GM12801 (cell line): ENCODE measurements around the gene SSPN.

Experiments
- TF ChIP-seq, protein P1 (sequence below): IDR thresholded peaks from one replicate; pipeline ENCODE4 v1.5.1; 2011; ENCODE audit warnings: control low read depth; ENCODE audit not compliant: insufficient read length; ENCODE audit errors: extremely low read depth

The SSPN gene

DNA sequence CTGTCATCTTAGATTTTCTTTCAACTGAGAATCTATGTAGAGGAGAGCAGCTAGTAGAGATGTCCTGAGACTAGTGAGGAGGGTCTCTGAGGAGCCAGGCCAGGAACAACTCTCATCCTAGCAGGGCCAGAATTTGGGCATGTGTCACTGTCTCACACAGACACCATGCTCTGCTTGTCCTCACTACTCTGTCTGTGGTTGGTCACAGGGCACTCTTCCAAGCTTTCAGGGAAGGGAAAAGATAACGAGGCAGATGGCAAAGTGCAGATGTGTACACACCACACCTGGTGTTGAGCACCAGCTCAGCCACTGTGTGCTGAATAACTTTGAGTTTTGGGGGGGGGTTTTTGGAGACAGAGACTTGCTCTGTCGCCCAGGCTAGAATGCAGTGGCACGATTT, 2.5 kb downstream of the SSPN start:
- TF ChIP-seq, protein P1, sequence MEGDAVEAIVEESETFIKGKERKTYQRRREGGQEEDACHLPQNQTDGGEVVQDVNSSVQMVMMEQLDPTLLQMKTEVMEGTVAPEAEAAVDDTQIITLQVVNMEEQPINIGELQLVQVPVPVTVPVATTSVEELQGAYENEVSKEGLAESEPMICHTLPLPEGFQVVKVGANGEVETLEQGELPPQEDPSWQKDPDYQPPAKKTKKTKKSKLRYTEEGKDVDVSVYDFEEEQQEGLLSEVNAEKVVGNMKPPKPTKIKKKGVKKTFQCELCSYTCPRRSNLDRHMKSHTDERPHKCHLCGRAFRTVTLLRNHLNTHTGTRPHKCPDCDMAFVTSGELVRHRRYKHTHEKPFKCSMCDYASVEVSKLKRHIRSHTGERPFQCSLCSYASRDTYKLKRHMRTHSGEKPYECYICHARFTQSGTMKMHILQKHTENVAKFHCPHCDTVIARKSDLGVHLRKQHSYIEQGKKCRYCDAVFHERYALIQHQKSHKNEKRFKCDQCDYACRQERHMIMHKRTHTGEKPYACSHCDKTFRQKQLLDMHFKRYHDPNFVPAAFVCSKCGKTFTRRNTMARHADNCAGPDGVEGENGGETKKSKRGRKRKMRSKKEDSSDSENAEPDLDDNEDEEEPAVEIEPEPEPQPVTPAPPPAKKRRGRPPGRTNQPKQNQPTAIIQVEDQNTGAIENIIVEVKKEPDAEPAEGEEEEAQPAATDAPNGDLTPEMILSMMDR: no peak

DNA sequence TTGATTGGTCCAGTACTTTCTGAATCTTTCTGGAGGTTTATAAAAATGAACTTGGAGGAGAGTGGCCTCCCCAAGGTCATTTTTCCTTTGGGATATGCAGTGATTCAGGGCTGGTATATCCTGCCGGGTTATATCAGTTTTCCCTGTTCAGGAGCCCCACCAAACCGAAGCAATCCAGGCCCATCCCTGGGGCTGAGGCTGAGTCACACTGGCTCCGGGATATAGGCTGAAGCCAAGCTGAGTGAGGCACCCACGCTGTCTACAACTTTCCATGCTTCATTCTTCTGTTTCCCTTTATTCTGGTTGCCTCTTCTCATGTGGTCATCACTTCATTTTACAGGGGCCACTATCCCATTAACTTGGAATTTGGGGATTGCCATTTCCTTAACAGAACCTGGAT, 3.4 kb downstream of the SSPN start:
- TF ChIP-seq, protein P1: no peak

DNA sequence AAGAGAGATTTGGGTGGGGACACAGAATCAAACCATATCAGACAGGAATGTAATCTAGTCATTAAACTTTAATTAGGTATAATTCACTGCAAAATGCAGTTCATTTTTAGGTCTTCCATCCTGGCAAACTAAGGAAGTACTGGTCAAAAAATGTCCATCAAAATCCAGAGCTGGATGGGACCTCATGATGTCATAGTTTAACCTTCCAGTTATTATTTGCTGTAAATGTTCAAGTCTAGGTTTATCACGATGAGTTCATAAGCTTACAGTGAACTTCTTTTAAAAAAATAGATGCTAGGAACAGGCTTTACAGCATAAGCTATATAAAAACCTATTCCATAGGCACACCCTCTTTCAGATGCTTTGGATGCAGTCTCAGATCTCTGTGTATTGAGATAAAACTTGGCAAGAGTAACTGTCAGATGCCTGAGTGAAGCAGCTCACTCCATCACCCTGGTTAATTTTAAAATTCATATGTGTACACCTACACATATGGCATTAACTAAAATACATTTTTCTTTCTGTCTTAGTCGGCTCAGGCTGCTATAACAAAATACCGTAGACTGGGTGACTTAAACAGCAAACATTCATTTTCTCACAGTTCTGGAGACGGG, 7.9 kb downstream of the SSPN start:
- TF ChIP-seq, protein P1: no peak

DNA sequence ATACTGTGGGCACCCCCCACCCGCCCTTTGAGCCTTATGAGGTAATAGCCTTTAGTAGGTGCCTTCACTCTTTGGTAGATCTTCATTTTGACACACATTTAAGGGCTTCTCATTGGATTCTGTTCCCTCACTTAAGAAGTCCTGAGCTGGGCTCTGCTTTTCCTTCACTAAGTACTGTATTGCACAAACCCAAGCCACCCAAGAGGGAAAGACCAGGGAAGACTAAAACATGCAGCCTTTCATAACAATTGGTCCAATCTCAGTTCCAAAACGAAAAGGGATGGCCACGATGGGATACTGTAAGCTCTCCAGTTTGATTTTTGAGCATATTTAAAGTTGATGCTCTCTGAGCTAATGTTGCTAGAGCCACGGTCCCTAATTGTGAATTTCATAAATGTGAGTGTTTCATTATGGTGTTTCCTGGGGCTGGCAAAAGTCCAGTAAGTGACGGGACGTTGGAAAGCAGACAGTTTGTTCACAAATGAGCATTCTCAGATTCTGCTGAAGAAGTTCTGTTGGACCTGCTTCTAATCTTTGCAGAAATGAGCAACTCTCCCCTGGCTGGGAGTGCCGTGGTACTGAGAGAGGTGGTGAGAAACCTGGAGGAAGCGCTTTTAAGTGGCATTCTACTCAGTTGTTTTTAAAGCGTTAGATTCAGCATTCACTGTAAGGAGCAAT, 9.4 kb downstream of the SSPN start:
- TF ChIP-seq, protein P1: no peak

DNA sequence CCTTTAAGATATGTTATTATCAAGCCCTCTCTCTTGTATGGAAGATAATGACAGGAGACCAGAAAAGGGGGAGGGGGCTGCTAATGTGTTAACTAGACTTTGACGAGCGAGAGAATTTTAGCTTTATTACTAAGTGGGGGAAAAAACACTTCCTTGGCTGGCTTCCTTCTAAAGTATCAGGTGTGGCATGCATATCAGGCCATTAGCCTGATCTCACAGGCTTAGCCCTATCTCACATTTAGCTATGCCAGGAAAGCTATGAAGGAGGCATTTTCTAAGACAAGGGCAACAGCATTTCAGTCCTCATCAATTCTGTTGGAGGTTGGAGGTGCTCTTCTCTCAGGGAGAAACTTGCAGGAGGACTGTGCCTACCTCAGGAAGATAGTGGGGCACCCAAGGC, 9.9 kb downstream of the SSPN start:
- TF ChIP-seq, protein P1: no peak

DNA sequence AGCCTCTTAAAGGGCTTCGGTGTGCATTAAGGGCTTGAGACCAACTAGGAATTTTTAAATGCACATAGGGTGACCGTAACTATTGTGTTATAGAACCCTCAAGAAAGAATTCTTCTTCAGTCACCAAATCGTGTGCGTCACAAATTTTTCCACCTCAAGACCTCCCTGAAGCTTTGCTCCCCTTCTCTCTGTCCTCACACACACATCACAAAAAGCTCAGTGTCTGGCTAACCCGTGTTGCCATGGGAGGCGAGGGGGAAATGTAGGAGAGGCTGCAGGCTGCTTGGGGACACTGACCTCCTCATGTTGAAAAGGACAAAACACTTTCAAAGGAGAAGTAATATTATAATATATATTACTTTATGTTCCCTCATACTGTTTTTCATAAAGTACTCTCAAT, 10.6 kb downstream of the SSPN start:
- TF ChIP-seq, protein P1: no peak

DNA sequence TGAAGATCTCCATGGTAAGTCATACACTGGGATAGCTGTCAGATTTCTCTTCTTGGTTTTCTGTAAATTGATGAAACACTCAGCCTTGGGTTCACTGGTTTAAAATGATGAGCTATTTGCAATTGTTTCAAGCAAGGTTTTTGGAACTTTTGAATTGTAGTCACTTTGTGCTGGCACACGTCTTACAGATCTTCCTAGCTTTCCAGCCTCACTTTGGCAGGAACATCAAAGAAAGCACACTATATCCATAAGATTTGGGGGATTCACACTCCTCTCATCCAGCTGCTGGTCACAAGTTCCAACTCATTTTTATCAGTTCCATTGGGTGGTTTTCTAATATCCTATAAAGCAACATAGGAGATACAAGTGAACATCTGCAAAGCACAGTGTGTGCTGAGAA, 16.0 kb downstream of the SSPN start:
- TF ChIP-seq, protein P1: no peak
